H1 (cell line): ENCODE data around the gene UFM1. TPM values are rescaled to one million over a fixed set of nuclear protein-coding genes. Genes with fewer than 3 reads are reported as not detected.

Experiments
- CEBPB ChIP-seq: IDR thresholded peaks from 2 replicates; pipeline ENCODE4 v1.6.1; 2012; ENCODE audit warnings: low read depth, low read length
- CTCF ChIP-seq, 3 experiments: IDR thresholded peaks; 1 replicate in 2 of 3; 2 replicates in 1 of 3; pipeline versions ENCODE4 v1.5.1 to v1.6.1; 2011; ENCODE audit warnings: low read length in 3 of 3, mild to moderate bottlenecking in 3 of 3, inconsistent platforms in 2 of 3, low read depth in 1 of 3, moderate library complexity in 1 of 3; ENCODE audit not compliant: insufficient read depth in 1 of 3; ENCODE audit errors: control extremely low read depth in 1 of 3
- E2F6 ChIP-seq: IDR thresholded peaks from 2 replicates; pipeline ENCODE4 v1.6.1; 2012; ENCODE audit warnings: inconsistent platforms
- JUND ChIP-seq: IDR thresholded peaks from 2 replicates; pipeline ENCODE4 v1.6.1; 2011; ENCODE audit warnings: mild to moderate bottlenecking, improper control_type of control experiment, low read length
- SP2 ChIP-seq: IDR thresholded peaks from 2 replicates; pipeline ENCODE4 v1.6.1; 2012; ENCODE audit warnings: mild to moderate bottlenecking, low read length, inconsistent platforms
- polyA plus RNA-seq, 7 experiments: library from polyadenylated mRNA; depleted of rRNA in 3 of 7; stranded (reverse) in 5 of 7; unstranded in 2 of 7; fragments of >200 nt in 5 of 7; fragments of 200-250 nt in 2 of 7; gene quantifications; 1 replicate in 5 of 7; 2 replicates in 1 of 7; 4 replicates in 1 of 7; pipeline versions ENCODE4 v1.2.1 to v1.2.3, GENCODE V29; 2011 to 2013; ENCODE audit warnings: missing spikeins in 2 of 7, mixed read lengths in 2 of 7
- total RNA-seq: library from RNA; stranded (reverse); fragmentation: NEBNext Ultra II Directional; extraction: Animal tissue kit (Norgen Biotek cat#: 25700); gene quantifications from 2 replicates; pipeline ENCODE4 v1.2.1, GENCODE V29; 2021

Gene UFM1
- total and polyA plus RNA-seq, 2 of the 8 experiments (the other 6 are each of a cell fraction or from before 2014, with no cell fraction given), result 16.0 to 34.3 TPM

GRCh38 chr13:38325426-38325825 lies 24.2 kb upstream of the UFM1 start (continued):
- TF ChIP-seq JUND, result no peak
- TF ChIP-seq E2F6, result no peak
- no peak for TF ChIP-seq CEBPB
- TF ChIP-seq CTCF (IDR thresholded peaks at IDR 0.05; ENCODE audit: control extremely low read depth in 1 of 3, insufficient read depth in 1 of 3, low read depth in 1 of 3, low read length in 3 of 3), result no peak
- TF ChIP-seq SP2, result no peak
